Loucy (cell line): ENCODE measurements around the gene ATP11A.

ENCODE experiments used
- H2AFZ ChIP-seq: fragments of 200-600 bp; sonication (generic); 2 replicates; pipeline ENCODE4 v1.6.0; 2016; ENCODE audit warnings: antibody characterized with exemption, mild to moderate bottlenecking, low read length, moderate library complexity
- H3F3A ChIP-seq: fragments of 200-600 bp; 2 replicates; pipeline ENCODE4 v1.6.0; 2016; ENCODE audit warnings: antibody characterized with exemption, low read depth, mild to moderate bottlenecking
- H3K27me3 ChIP-seq: fragments of 200-600 bp; sonication (generic); 2 replicates; pipeline ENCODE4 v1.6.1; 2014; ENCODE audit warnings: low read length, mild to moderate bottlenecking; ENCODE audit not compliant: insufficient read depth, poor library complexity, severe bottlenecking
- H3K36me3 ChIP-seq: fragments of 200-600 bp; sonication (generic); 2 replicates; pipeline ENCODE4 v1.6.1; 2016; ENCODE audit warnings: low read length; ENCODE audit not compliant: insufficient read depth
- H3K4me1 ChIP-seq: fragments of 200-600 bp; sonication (generic); 2 replicates; pipeline ENCODE4 v1.5.1; 2014; ENCODE audit warnings: low read length, mild to moderate bottlenecking; ENCODE audit not compliant: insufficient read depth, poor library complexity, severe bottlenecking
- H3K4me2 ChIP-seq: fragments of 200-600 bp; sonication (generic); 2 replicates; pipeline ENCODE4 v1.6.0; 2014; ENCODE audit warnings: antibody characterized with exemption, low read length, low read depth, mild to moderate bottlenecking; ENCODE audit not compliant: poor library complexity, severe bottlenecking
- H3K4me3 ChIP-seq: fragments of 200-600 bp; sonication (generic); 2 replicates; pipeline ENCODE4 v1.5.1; 2014; ENCODE audit warnings: low read length, mild to moderate bottlenecking, mixed read lengths; ENCODE audit not compliant: poor library complexity, severe bottlenecking
- H3K79me2 ChIP-seq: fragments of 200-600 bp; sonication (generic); 2 replicates; pipeline ENCODE4 v1.6.1; 2014; ENCODE audit warnings: low read length; ENCODE audit not compliant: insufficient read depth
- H3K9ac ChIP-seq: fragments of 200-600 bp; sonication (generic); 2 replicates; pipeline ENCODE4 v1.6.0; 2014; ENCODE audit warnings: mild to moderate bottlenecking, low read depth, low read length, moderate library complexity; ENCODE audit not compliant: poor library complexity, severe bottlenecking
- H3K9me2 ChIP-seq: fragments of 200-600 bp; sonication (generic); replicated peaks from 2 replicates; pipeline ENCODE4 v1.6.1; 2016; ENCODE audit warnings: low read depth, low read length, mixed read lengths
- H3K9me3 ChIP-seq: fragments of 200-600 bp; sonication (generic); 2 replicates; pipeline ENCODE4 v1.6.1; 2014; ENCODE audit warnings: mild to moderate bottlenecking, antibody characterized with exemption, low read length, low read depth; ENCODE audit not compliant: insufficient read depth
- H4K20me1 ChIP-seq: fragments of 200-600 bp; sonication (generic); 2 replicates; pipeline ENCODE4 v1.6.0; 2014; ENCODE audit warnings: antibody characterized with exemption, low read length, mild to moderate bottlenecking; ENCODE audit not compliant: insufficient read depth, poor library complexity, severe bottlenecking
- CTCF ChIP-seq: fragments of 200-600 bp; sonication (generic); conservative IDR thresholded peaks from 2 replicates; pipeline ENCODE4 v1.5.1; 2014; ENCODE audit warnings: mild to moderate bottlenecking, antibody characterized with exemption, low read length
- EZH2phosphoT487 ChIP-seq: fragments of 200-600 bp; IDR thresholded peaks from 2 replicates; pipeline ENCODE4 v1.6.1; 2018; ENCODE audit warnings: antibody characterized with exemption, mild to moderate bottlenecking, moderate library complexity, borderline replicate concordance

The ATP11A gene

GRCh38 chr13:112679932-112680677 is 9.7 kb upstream of the ATP11A start:
- no peaks in the 10 kb centered on the region for H4K20me1 ChIP-seq
- H3K4me2 ChIP-seq = no peak overlapping the region
- H3K9me2 ChIP-seq = no peaks in the 10 kb centered on the region
- H3K9ac ChIP-seq = no peak overlapping the region
- no peaks in the 10 kb centered on the region for H3F3A ChIP-seq
- H3K4me3 ChIP-seq = no peak overlapping the region
- no peaks in the 10 kb centered on the region for H3K4me1 ChIP-seq
- H3K9me3 ChIP-seq = no peaks in the 10 kb centered on the region
- H3K36me3 ChIP-seq = no peaks in the 10 kb centered on the region
- TF ChIP-seq EZH2phosphoT487 = no peak
- TF ChIP-seq CTCF = no peak
- H3K27me3 ChIP-seq = no peaks in the 10 kb centered on the region
- no peak overlapping the region for H2AFZ ChIP-seq
- H3K79me2 ChIP-seq = no peaks in the 10 kb centered on the region

- no peaks in the 10 kb centered on the region for H3K9me2 ChIP-seq
- H3K79me2 ChIP-seq = no peaks in the 10 kb centered on the region
- H3K36me3 ChIP-seq = no peaks in the 10 kb centered on the region
- H3K4me1 ChIP-seq = no peaks in the 10 kb centered on the region
- no peak overlapping the region for H2AFZ ChIP-seq
- no peaks in the 10 kb centered on the region for H3F3A ChIP-seq
- H3K27me3 ChIP-seq = no peaks in the 10 kb centered on the region
- H3K4me2 ChIP-seq = no peak overlapping the region
- TF ChIP-seq EZH2phosphoT487 (no peak), CTCF (no peak)
- H4K20me1 ChIP-seq = no peaks in the 10 kb centered on the region
- H3K9me3 ChIP-seq = no peaks in the 10 kb centered on the region
- H3K9ac ChIP-seq = no peak overlapping the region
- H3K4me3 ChIP-seq = no peak overlapping the region
Measured at GRCh38 chr13:112680741-112681360, 9.0 kb upstream of the ATP11A start.

- H3K4me1 ChIP-seq = peaks cover 4% of the 10 kb centered on the region
- H4K20me1 ChIP-seq = no peaks in the 10 kb centered on the region
- no peak overlapping the region for H3K4me2 ChIP-seq
- H3F3A ChIP-seq = no peaks in the 10 kb centered on the region; the same call in 1 of the 2 replicates
- H3K9me2 ChIP-seq = no peaks in the 10 kb centered on the region
- no peaks in the 10 kb centered on the region for H3K79me2 ChIP-seq
- H3K4me3 ChIP-seq = no peak overlapping the region
- no peaks in the 10 kb centered on the region for H3K27me3 ChIP-seq
- no peak overlapping the region for H3K9ac ChIP-seq
- no peaks in the 10 kb centered on the region for H3K36me3 ChIP-seq
- TF ChIP-seq CTCF (no peak), EZH2phosphoT487 (no peak)
- H2AFZ ChIP-seq = no peak overlapping the region
- H3K9me3 ChIP-seq = no peaks in the 10 kb centered on the region
Measured at GRCh38 chr13:112683581-112683980, 6.3 kb upstream of the ATP11A start.
